Measurements from ENCODE around the gene TIAL1. TPM values are rescaled to one million over a fixed set of nuclear protein-coding genes. Genes with fewer than 3 reads are reported as not detected.
A peak's percentile ranks its signal among the peaks of the same experiment; 100 is the strongest.

Gene TIAL1
- total and polyA plus RNA-seq, 2 of the 4 experiments (the other 2 are of a cell fraction): 28.0 to 83.5 TPM

DNA sequence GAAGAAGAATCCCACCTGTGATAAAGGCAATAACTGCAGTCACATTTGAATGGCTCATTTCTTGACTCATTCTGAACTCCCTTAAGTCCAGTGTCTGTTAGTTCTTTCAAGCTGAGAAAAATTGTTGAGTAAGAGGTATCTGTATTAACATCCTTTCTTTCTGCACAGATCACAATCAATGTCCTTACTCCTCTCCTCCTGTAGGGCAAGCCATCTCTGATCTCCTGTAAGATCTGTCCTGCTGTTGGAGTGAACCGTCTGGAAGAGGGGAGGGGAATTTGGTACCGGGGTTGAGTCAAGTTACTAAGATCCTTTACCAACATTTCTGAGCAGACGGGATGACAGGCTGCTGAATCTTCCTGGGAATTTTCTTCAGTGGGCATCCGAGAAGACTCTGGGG, 34.7 kb downstream of the TIAL1 start:
- no peaks in the 10 kb centered on the region for H3K9me1 ChIP-seq (ENCODE audit: insufficient read depth, low read length)
- no peak for ATAC-seq (ENCODE audit: low read depth)
- no peaks in the 10 kb centered on the region for H3K27me3 ChIP-seq (ENCODE audit: control insufficient read depth, insufficient read depth, low read length)
- TF ChIP-seq RCOR1 (IDR thresholded peaks at IDR 0.05; ENCODE audit: insufficient replicate concordance, low read length) (no peak), ELK1 (IDR thresholded peaks at IDR 0.05; ENCODE audit: borderline replicate concordance, low read depth, low read length) (no peak), BHLHE40 (IDR thresholded peaks at IDR 0.05; ENCODE audit: low read depth, low read length) (no peak), SMC3 (IDR thresholded peaks at IDR 0.05; ENCODE audit: low read depth, low read length) (no peak), CEBPB (IDR thresholded peaks at IDR 0.05; ENCODE audit: low read depth, low read length) (no peak), RAD21 (IDR thresholded peaks at IDR 0.05; ENCODE audit: low read length) (no peak), RFX5 (IDR thresholded peaks at IDR 0.05; ENCODE audit: low read depth, low read length) (no peak), CTCF (conservative IDR thresholded peaks at IDR 0.05; ENCODE audit: low read depth, low read length) (no peak)
- in situ Hi-C loops (cut with MboI; ENCODE audit: low sequenced_read_pairs): no loop called here
- no peak overlapping the region for H4K8ac ChIP-seq (ENCODE audit: low read depth in 2 of 2, low read length in 2 of 2)
- H3K36me3 ChIP-seq (ENCODE audit: control insufficient read depth, insufficient read depth, low read length): no peaks in the 10 kb centered on the region
- no peak overlapping the region for H4K91ac ChIP-seq (ENCODE audit: insufficient read depth, low read depth, low read length)
- no peak overlapping the region for H3K4ac ChIP-seq (ENCODE audit: low read depth, low read length)
- H4K20me1 ChIP-seq (ENCODE audit: insufficient read depth, low read length): no peaks in the 10 kb centered on the region
- H4K5ac ChIP-seq (ENCODE audit: low read depth, low read length): no peak overlapping the region
- no peak overlapping the region for H3K18ac ChIP-seq (ENCODE audit: low read depth, low read length)
- no peak overlapping the region for H3K4me2 ChIP-seq (ENCODE audit: low read depth, low read length)
- H3K14ac ChIP-seq (replicated peaks; ENCODE audit: low read depth, low read length): no peak overlapping the region
- no CpG with 5 or more reads among the region's 4 CpGs for WGBS, 2 experiments (ENCODE audit: extremely low coverage in 2 of 2, insufficient read length in 1 of 2)
- no peak overlapping the region for H2BK120ac ChIP-seq (ENCODE audit: low read depth, low read length)
- intact Hi-C loops (cut with micrococcal nuclease): no loop called here
- dilution Hi-C loops (cut with HindIII; ENCODE audit: low sequenced_read_pairs, unreplicated experiment): no loop called here
- POLR2A ChIA-PET (ENCODE audit: unreplicated experiment): no interaction called here
- H3K27ac ChIP-seq (ENCODE audit: insufficient read depth, low read length): no peak overlapping the region
- H3K4me1 ChIP-seq (ENCODE audit: control insufficient read depth, insufficient read depth, low read length): no peaks in the 10 kb centered on the region
- no peak overlapping the region for H2BK20ac ChIP-seq (ENCODE audit: low read depth, low read length)
- H2AK9ac ChIP-seq (replicated peaks; ENCODE audit: low read depth, low read length, poor library complexity): peak overlapping the region; percentile 28
- H3K9me3 ChIP-seq (ENCODE audit: control insufficient read depth, insufficient read depth, low read length): no peaks in the 10 kb centered on the region
- H2BK15ac ChIP-seq (ENCODE audit: low read depth, low read length): no peak overlapping the region
- no peak overlapping the region for H2AK5ac ChIP-seq (ENCODE audit: low read depth, low read length)
- BruUV-seq (replicated peaks): no TSS peak
- H3K23ac ChIP-seq (ENCODE audit: low read depth, low read length): no peak overlapping the region
- H2AFZ ChIP-seq (replicated peaks; ENCODE audit: low read length, poor library complexity): no peak overlapping the region
- no peaks in the 10 kb centered on the region for H3K79me1 ChIP-seq (ENCODE audit: low read depth in 1 of 2, low read length in 2 of 2)
- H3K56ac ChIP-seq (ENCODE audit: extremely low read depth, insufficient read depth, low read length): no peak overlapping the region
- CTCF ChIA-PET: interaction anchor here (0.6 kb wide), 1 partner anchor 22 kb away, joined by 3 read pairs; no protein-coding TSS in a partner anchor
- H3K4me3 ChIP-seq (ENCODE audit: insufficient read depth, low read depth, low read length): no peak overlapping the region
- H3K9ac ChIP-seq (ENCODE audit: low read depth, low read length): no peak overlapping the region
- no peak overlapping the region for H2BK5ac ChIP-seq (ENCODE audit: low read depth, low read length, poor library complexity, severe bottlenecking)
- DNase-seq: no peak

All from IMR-90 (cell line).